ENCODE measurements around the gene RAB24.

RAB24 gene

GRCh38 chr5:177325868-177326381, 22.4 kb upstream of the RAB24 start:
- no peak overlapping the region for H3K4me3 ChIP-seq (ENCODE audit: low read depth, low read length)
- TF ChIP-seq CTCF (IDR thresholded peaks at IDR 0.05; ENCODE audit: control insufficient read depth, extremely low read depth, insufficient read depth), result no peak

GRCh38 chr5:177320879-177321278, 17.4 kb upstream of the RAB24 start:
- no peak for TF ChIP-seq CTCF (IDR thresholded peaks at IDR 0.05; ENCODE audit: control insufficient read depth, extremely low read depth, insufficient read depth)
- no peak overlapping the region for H3K4me3 ChIP-seq (ENCODE audit: low read depth, low read length)
- no peak for DNase-seq (ENCODE audit: low read depth)

More at GRCh38 chr5:177325868-177326381, 22.4 kb upstream of the RAB24 start:
- no peak for DNase-seq (ENCODE audit: low read depth)

GRCh38 chr5:177319913-177320588, 16.5 kb upstream of the RAB24 start:
- no peak for DNase-seq (ENCODE audit: low read depth)
- TF ChIP-seq CTCF (IDR thresholded peaks at IDR 0.05; ENCODE audit: control insufficient read depth, extremely low read depth, insufficient read depth), result no peak

GRCh38 chr5:177317959-177318377, 14.4 kb upstream of the RAB24 start:
- no peak overlapping the region for H3K4me3 ChIP-seq (ENCODE audit: low read depth, low read length)
- TF ChIP-seq CTCF (IDR thresholded peaks at IDR 0.05; ENCODE audit: control insufficient read depth, extremely low read depth, insufficient read depth), result peak; percentile 90
- DNase-seq (ENCODE audit: low read depth), result peak; percentile 48

More at GRCh38 chr5:177319913-177320588, 16.5 kb upstream of the RAB24 start:
- no peak overlapping the region for H3K4me3 ChIP-seq (ENCODE audit: low read depth, low read length)

GRCh38 chr5:177316005-177316404, 12.5 kb upstream of the RAB24 start:
- no peak overlapping the region for H3K4me3 ChIP-seq (ENCODE audit: low read depth, low read length)
- no peak for TF ChIP-seq CTCF (IDR thresholded peaks at IDR 0.05; ENCODE audit: control insufficient read depth, extremely low read depth, insufficient read depth)
- no peak for DNase-seq (ENCODE audit: low read depth)

GRCh38 chr5:177315411-177315810, 11.9 kb upstream of the RAB24 start:
- TF ChIP-seq CTCF (IDR thresholded peaks at IDR 0.05; ENCODE audit: control insufficient read depth, extremely low read depth, insufficient read depth), result no peak
- no peak overlapping the region for H3K4me3 ChIP-seq (ENCODE audit: low read depth, low read length)
- no peak for DNase-seq (ENCODE audit: low read depth)
